NCI-H1105 (cell line): ENCODE results near the gene NAPB.

Experiments used
- DNase-seq: peaks from one replicate; lab custom pipeline; 2025; lab: John Stamatoyannopoulos, UW

Gene NAPB

DNA sequence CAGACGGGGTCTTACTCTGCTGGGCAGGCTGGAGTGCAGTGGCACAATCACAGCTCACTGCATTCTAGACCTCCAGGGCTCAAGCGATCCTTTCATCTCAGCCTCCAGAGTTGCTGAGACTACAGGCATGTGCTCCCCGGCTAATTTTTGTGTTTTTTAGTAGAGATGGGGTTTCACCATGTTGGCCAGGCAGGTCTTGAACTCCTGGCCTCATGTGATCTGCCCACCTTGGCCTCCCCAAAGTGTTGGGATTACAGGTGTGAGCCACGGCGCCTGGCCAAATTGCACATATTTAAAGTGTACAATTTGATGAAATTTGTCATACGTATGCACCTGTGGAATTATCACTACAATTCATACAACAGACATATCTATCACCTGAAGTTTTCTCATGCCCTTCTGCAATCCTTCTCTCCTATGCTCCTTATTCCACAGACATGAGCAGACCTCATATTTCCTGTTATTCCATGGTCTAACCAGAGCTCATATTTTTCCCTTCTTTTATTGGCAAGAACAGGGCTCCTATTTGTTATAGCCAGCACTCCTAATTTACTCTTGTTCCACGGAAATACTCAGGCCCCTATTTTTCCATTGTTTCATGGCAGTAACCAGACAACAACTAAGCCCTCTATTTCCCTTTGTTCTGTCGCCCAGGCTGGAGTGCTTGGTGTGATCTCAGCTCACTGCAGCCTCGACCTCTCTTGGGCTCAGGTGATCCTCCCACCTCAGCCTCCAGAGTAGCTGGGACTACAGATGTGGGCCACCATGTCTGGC lies 16.0 kb upstream of the NAPB start:
- no peak for DNase-seq

- no peak for DNase-seq
Observed at GRCh38 chr20:23436681-23437080, 15.4 kb upstream of the NAPB start.

- peak; percentile 83 for DNase-seq
Observed at GRCh38 chr20:23435626-23436539, 14.6 kb upstream of the NAPB start.

DNA sequence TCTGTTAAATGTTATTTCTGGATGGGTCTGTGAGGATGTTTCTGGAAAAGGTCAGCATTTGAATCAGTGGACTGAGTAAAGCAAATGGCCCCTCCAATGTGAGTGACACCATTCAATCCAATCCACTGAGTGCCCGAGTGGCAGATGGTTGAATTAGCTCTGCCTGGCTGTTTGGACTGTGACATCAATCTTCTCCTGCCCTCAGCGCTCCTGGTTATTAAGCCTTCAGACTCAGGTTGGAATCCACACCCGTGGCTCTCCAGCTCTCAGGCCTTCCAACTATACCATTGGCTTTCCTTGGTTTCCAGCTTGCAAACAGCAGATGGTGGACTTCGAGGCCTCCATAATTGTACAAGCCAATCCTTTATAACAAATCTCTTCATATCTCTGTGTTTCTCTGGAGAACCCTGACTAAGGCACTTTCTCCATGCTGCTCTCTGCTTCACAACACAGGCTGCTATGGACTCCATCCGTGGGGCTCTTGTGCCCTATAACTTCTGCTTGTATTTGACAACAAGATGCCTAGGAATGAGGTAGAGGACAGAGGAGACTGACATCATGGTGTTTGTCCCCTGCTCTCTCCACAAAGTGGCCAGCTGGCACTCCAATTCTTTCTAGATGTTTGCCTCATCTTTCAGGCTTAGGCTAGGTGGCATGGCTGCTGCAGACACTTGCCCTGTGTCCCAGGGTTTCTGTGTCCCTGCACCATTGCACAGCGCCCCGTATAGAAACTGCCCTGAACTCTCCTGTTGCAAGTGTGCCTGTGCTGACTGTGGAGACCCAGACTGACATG lies 13.4 kb upstream of the NAPB start:
- DNase-seq = no peak

GRCh38 chr20:23433628-23434027 lies 12.3 kb upstream of the NAPB start:
- DNase-seq = no peak

DNA sequence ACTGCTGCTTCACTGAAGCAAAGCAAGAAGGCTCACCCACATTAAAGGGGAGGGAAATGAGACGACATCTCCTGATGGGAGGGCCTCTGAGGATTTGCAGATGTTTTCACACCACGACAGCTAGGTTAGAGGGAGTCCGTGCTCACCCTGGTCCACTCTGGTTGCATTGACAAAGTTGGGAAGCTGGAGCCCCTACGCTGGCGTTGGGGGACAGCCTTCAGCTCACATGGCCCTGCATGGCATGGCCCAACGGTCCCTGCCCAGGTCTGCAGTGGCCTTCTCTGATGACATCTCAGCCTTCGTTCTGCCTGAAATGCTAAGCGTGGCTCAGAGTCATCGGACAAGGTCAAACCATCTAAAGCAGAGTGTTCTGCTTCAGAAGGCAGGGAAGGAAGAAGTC lies 3.8 kb upstream of the NAPB start:
- DNase-seq = no peak

DNA sequence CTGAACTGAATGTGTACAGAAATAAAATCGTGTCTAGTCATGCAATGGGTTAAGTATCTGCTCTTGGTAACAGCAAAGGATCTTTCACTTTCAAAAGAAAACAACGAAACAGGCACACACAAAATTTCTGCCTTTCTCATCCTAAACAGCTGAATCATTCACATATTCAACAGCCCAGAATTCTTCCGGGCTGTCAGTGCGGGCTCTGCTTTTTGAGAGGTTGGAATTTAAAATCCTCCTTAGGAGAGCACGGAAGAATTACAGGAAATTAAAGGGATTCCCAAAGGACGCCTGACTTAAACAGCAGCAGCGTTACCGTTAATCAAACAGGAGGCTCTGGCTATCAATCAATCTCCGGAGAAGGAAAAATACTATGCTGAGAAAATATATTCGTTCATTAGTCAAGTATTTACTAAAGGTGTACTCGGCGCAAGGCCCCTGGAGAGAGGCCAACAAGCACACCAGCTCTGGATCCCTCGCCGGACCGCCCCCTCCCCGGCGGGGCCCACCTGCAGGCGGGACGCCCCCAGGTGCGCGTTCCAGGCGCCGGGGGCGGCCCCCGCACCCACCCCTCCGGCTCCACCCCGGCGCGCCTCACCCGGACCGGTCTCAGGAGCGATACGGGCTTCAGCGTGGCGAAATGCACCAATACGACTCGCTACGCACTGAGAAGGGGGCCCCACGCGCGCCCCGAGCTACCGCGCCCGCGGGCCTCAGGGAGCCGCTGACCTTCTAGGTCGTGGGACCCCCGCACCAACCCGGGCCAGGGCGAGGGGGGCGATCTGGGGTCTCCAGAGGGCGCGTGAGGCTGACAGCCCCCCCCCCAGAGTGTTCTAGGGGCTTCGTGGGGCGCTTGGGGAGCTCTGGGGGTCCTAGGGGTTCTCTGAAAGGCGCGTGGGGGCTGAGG lies 1.0 kb downstream of the NAPB start:
- peak; percentile 25 for DNase-seq

- DNase-seq = no peak
Observed at GRCh38 chr20:23419657-23419994, 1.7 kb downstream of the NAPB start.

- DNase-seq = no peak
Observed at GRCh38 chr20:23417861-23418260, 3.4 kb downstream of the NAPB start.

DNA sequence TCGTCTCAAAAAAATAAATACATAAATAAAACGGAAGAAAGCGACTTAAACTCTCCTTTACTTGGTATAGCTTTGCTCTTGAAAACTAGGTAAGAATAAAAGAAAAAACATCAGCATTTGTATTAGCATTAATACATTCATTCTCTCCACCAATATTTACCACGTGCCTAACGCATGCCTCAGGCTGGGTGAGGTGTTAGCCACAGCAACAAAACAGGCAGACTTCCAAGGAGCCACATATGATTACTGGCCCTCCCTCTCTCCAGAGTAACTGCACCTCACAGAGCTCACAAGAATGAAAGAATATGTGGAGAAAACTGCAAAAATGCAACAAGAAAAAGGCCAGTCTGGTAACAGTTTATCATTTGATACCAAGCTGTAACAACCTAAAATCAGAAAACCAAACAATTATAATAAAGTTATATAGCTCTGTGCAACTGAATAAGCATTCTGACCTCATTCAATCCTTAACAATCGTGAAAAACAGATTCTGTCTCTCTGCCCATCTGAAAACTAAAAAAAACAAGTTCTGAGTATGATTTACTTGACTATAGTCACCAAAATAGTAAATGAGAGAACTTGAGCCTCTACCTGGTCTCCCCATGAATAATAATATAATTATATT lies 5.2 kb downstream of the NAPB start:
- no peak for DNase-seq

DNA sequence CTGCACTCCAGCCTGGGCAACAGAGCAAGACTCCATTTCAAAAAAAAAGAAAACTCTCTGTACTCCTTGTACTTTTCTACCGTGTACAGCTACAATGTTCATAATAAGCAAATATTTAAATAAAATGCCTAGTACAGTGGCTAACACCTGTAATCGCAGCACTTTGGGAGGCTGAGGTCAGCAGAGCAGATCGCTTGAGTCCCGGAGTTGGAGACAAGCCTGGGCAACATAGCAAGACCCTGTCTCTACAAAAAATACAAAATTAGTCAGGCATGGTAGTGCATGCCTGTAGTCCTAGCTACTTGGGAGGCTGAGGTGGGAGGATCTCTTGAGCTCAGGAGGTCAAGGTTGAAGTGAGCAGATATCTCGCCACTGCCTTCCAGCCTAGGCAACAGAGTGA lies 5.7 kb downstream of the NAPB start:
- no peak for DNase-seq

DNA sequence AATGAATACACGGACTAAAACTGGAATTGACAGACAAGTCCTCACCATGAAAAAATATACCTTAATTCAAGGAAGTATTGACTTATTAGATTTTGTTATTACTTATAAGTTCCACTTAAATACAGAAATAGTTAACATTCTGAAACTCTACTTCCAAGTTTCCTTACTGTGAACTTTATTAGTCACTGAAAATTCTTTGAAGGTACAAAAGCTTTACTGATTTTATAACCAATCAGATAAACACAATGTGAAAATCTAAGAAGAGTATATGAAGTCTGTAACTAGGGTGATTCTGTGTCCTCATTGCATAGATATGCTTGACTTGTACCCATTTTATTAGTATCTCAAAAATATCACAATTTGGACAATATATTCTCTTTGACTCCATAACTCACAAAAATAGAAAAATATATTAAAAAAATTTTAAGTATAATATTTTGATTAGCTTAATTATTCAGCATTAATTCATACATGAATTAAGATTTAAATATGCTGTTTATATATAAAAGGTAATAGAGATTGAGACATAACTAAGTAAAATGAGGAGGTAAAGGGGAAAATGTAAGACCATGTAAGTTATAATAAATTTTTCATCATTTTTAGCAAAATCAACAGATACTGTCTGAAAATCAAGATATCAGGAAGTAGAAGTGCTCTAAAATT lies 6.6 kb downstream of the NAPB start:
- DNase-seq = no peak

- no peak for DNase-seq
Observed at GRCh38 chr20:23413862-23414422, 7.3 kb downstream of the NAPB start.

- no peak for DNase-seq
Observed at GRCh38 chr20:23412026-23412425, 9.3 kb downstream of the NAPB start.

DNA sequence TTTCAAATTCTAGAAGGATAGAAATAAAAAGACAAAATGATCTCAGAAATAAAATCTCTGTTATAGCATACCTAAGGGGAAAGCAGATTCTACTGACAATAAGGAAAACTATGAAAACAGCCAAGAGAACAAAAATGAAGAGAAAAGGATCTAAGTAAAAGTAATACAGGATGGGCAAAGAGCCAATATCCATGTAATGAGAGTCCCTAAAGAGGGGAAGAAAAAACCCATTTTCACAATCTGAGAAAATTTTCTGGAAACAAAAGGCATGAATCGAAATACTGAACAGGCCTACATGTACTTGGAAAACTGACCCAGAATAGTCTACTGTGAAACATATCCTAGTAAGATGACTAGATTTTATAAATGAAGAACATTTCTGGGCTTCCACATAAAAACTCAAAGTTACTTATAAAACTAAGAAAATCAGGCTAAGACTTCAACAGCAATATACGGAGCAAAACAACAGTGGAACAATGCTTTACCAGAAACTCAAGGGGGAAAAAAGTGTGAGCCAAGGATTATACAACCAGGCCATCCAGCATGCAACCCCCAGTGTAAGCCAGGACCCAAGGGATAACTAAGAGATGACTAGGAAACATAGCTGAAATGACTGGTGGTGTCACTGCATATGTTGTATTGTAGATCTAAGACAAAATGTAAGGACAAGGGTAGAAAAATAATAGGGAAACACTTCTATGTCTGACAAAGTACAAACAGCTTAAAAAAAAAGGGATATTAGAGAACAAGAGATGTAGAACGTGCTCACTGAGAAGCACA lies 10.2 kb downstream of the NAPB start:
- DNase-seq = no peak

DNA sequence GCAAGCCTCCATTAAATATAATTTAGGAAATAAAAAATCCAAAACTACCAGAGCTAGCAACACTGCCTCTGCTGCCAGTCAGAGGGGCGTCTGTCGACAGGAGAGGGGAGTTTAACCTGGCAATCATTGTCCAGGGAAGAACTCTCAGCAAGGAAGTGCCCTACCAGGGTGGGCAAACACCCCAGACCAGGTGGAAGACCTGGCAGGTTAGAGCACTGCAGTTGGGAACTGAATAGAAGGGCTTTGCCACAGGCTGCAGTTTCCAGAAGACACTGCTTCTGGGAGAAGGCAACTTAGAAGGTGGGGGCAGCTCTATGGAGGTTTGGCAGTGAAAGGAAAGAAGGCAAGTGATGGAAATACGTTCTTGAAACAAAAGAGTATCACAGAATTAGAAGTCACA lies 11.5 kb downstream of the NAPB start:
- DNase-seq = no peak

GRCh38 chr20:23408957-23409356 lies 12.3 kb downstream of the NAPB start:
- DNase-seq = no peak

GRCh38 chr20:23407781-23408464 lies 13.4 kb downstream of the NAPB start:
- no peak for DNase-seq

- DNase-seq = no peak
Observed at GRCh38 chr20:23406880-23407279, 14.4 kb downstream of the NAPB start.
